GM12892 (cell line): ENCODE data around the gene OR10A4.

Experiments used
- POLR2A ChIP-seq: IDR thresholded peaks from 2 replicates; pipeline ENCODE4 v1.6.1; 2011; ENCODE audit warnings: low read depth, low read length, control low read depth
- POLR2AphosphoS5 ChIP-seq: IDR thresholded peaks from 2 replicates; pipeline ENCODE4 v1.6.1; 2011; ENCODE audit warnings: low read depth, low read length, control low read depth
- TAF1 ChIP-seq: IDR thresholded peaks from 2 replicates; pipeline ENCODE4 v1.6.1; 2011; ENCODE audit warnings: low read depth, mild to moderate bottlenecking, control low read depth, low read length, borderline replicate concordance

- TF ChIP-seq POLR2AphosphoS5: no peak
- no peak for TF ChIP-seq TAF1
- TF ChIP-seq POLR2A: no peak
Observed at GRCh38 chr11:6911378-6911777, 35.0 kb downstream of the OR10A4 start.
